Measurements from ENCODE around the gene PHLPP1. TPM values are rescaled to one million over a fixed set of nuclear protein-coding genes. Genes with fewer than 3 reads are reported as not detected.

Gene PHLPP1
- total RNA-seq, 2 experiments from 2014 or later: 9.0 to 12.4 TPM

GRCh38 chr18:62870643-62871042 lies 155.3 kb downstream of the PHLPP1 start:
- intact Hi-C loops (cut with micrococcal nuclease; ENCODE audit: unreplicated experiment): no loop called here
- Histone ChIP-seq H4K20me1 (ENCODE audit: insufficient read depth, low read length) (no peaks in the 10 kb centered on the region), H3K4me2 (ENCODE audit: low read length) (no peak overlapping the region), H3K36me3 (ENCODE audit: insufficient read depth, low read length) (no peaks in the 10 kb centered on the region), H3K9me2 (ENCODE audit: insufficient read depth, low read length) (no peaks in the 10 kb centered on the region), H3K79me2 (ENCODE audit: insufficient read depth, low read depth, low read length) (no peaks in the 10 kb centered on the region), H3K9me3 (ENCODE audit: low read length) (no peaks in the 10 kb centered on the region), H3K4me1 (ENCODE audit: insufficient read depth, low read length, poor library complexity, severe bottlenecking) (no peaks in the 10 kb centered on the region), H3K27ac (ENCODE audit: low read depth, low read length, poor library complexity, severe bottlenecking) (no peak overlapping the region), H3K4me3 (ENCODE audit: low read depth, low read length, poor library complexity, severe bottlenecking) (no peak overlapping the region), H2AFZ (ENCODE audit: low read length) (no peak overlapping the region)
- POLR2A ChIA-PET: interaction anchor here (1.1 kb wide), 1 partner anchor 12 kb away, joined by 9 read pairs; no protein-coding TSS in a partner anchor
- BruUV-seq (replicated peaks): no TSS peak
- DNase-seq (ENCODE audit: low spot score): no peak
- TF ChIP-seq CTCF (conservative IDR thresholded peaks at IDR 0.05; ENCODE audit: low read length) (no peak), EZH2phosphoT487 (IDR thresholded peaks at IDR 0.05; ENCODE audit: borderline replicate concordance, low read depth, low read length) (no peak)
- CTCF ChIA-PET (ENCODE audit: unreplicated experiment): no interaction called here

GRCh38 chr18:62875323-62875722 lies 160.0 kb downstream of the PHLPP1 start:
- H3K4me2 ChIP-seq (ENCODE audit: low read length): no peak overlapping the region
- no peak overlapping the region for H2AFZ ChIP-seq (ENCODE audit: low read length)
- no peaks in the 10 kb centered on the region for H3K9me3 ChIP-seq (ENCODE audit: low read length)
- TF ChIP-seq EZH2phosphoT487 (IDR thresholded peaks at IDR 0.05; ENCODE audit: borderline replicate concordance, low read depth, low read length) (no peak), CTCF (conservative IDR thresholded peaks at IDR 0.05; ENCODE audit: low read length) (no peak)
- intact Hi-C loops (cut with micrococcal nuclease; ENCODE audit: unreplicated experiment): no loop called here
- CTCF ChIA-PET (ENCODE audit: unreplicated experiment): no interaction called here
- H3K27ac ChIP-seq (ENCODE audit: low read depth, low read length, poor library complexity, severe bottlenecking): no peak overlapping the region
- no peak overlapping the region for H3K4me3 ChIP-seq (ENCODE audit: low read depth, low read length, poor library complexity, severe bottlenecking)
- no peak for DNase-seq (ENCODE audit: low spot score)
- POLR2A ChIA-PET: no interaction called here
- H3K36me3 ChIP-seq (ENCODE audit: insufficient read depth, low read length): no peaks in the 10 kb centered on the region
- no peaks in the 10 kb centered on the region for H3K79me2 ChIP-seq (ENCODE audit: insufficient read depth, low read depth, low read length)
- no peaks in the 10 kb centered on the region for H3K4me1 ChIP-seq (ENCODE audit: insufficient read depth, low read length, poor library complexity, severe bottlenecking)
- BruUV-seq (replicated peaks): no TSS peak
- H4K20me1 ChIP-seq (ENCODE audit: insufficient read depth, low read length): no peaks in the 10 kb centered on the region
- H3K9me2 ChIP-seq (ENCODE audit: insufficient read depth, low read length): no peaks in the 10 kb centered on the region

GRCh38 chr18:62876111-62876510 lies 160.8 kb downstream of the PHLPP1 start:
- Histone ChIP-seq H3K79me2 (ENCODE audit: insufficient read depth, low read depth, low read length) (no peaks in the 10 kb centered on the region), H3K4me1 (ENCODE audit: insufficient read depth, low read length, poor library complexity, severe bottlenecking) (no peaks in the 10 kb centered on the region), H3K9me3 (ENCODE audit: low read length) (no peaks in the 10 kb centered on the region), H3K9me2 (ENCODE audit: insufficient read depth, low read length) (no peaks in the 10 kb centered on the region), H3K4me2 (ENCODE audit: low read length) (no peak overlapping the region), H3K36me3 (ENCODE audit: insufficient read depth, low read length) (no peaks in the 10 kb centered on the region), H3K27ac (ENCODE audit: low read depth, low read length, poor library complexity, severe bottlenecking) (no peak overlapping the region), H3K4me3 (ENCODE audit: low read depth, low read length, poor library complexity, severe bottlenecking) (no peak overlapping the region), H4K20me1 (ENCODE audit: insufficient read depth, low read length) (no peaks in the 10 kb centered on the region), H2AFZ (ENCODE audit: low read length) (no peak overlapping the region)
- CTCF ChIA-PET (ENCODE audit: unreplicated experiment): no interaction called here
- intact Hi-C loops (cut with micrococcal nuclease; ENCODE audit: unreplicated experiment): no loop called here
- POLR2A ChIA-PET: no interaction called here
- no peak for DNase-seq (ENCODE audit: low spot score)
- BruUV-seq (replicated peaks): no TSS peak
- no peak for TF ChIP-seq CTCF (conservative IDR thresholded peaks at IDR 0.05; ENCODE audit: low read length)
- no peak for TF ChIP-seq EZH2phosphoT487 (IDR thresholded peaks at IDR 0.05; ENCODE audit: borderline replicate concordance, low read depth, low read length)

Data from OCI-LY7 (cell line).